Memory B cell (primary cell): ENCODE data around the gene HEG1.

Experiments used
- ATAC-seq: fragments of 150-1000 bp; cut with Tn5 transposase; 2 replicates; pipeline ENCODE4 v1.10.0; 2021; ENCODE audit warnings: low read depth, mild to moderate bottlenecking, moderate library complexity
- DNase-seq, 2 donors: peaks; one replicate each; pipeline ENCODE4 v3.0.0; 2022; ENCODE audit warnings: low spot score in 2 of 2
- H3K27ac Mint-ChIP-seq: one replicate; pipeline ENCODE4 v1.8.0; 2022; ENCODE audit warnings: mild to moderate bottlenecking, moderate library complexity, mixed read lengths
- H3K27me3 Mint-ChIP-seq: one replicate; pipeline ENCODE4 v1.8.0; 2022; ENCODE audit warnings: mixed read lengths
- H3K36me3 Mint-ChIP-seq: one replicate; pipeline ENCODE4 v1.8.0; 2022; ENCODE audit warnings: mild to moderate bottlenecking, mixed read lengths
- H3K4me1 Mint-ChIP-seq: one replicate; pipeline ENCODE4 v1.8.0; 2022; ENCODE audit warnings: mixed read lengths
- H3K4me3 Mint-ChIP-seq: one replicate; pipeline ENCODE4 v1.8.0; 2022; ENCODE audit warnings: mild to moderate bottlenecking, moderate library complexity, mixed read lengths
- H3K9me3 Mint-ChIP-seq: one replicate; pipeline ENCODE4 v1.8.0; 2022; ENCODE audit warnings: mixed read lengths

Gene HEG1

DNA sequence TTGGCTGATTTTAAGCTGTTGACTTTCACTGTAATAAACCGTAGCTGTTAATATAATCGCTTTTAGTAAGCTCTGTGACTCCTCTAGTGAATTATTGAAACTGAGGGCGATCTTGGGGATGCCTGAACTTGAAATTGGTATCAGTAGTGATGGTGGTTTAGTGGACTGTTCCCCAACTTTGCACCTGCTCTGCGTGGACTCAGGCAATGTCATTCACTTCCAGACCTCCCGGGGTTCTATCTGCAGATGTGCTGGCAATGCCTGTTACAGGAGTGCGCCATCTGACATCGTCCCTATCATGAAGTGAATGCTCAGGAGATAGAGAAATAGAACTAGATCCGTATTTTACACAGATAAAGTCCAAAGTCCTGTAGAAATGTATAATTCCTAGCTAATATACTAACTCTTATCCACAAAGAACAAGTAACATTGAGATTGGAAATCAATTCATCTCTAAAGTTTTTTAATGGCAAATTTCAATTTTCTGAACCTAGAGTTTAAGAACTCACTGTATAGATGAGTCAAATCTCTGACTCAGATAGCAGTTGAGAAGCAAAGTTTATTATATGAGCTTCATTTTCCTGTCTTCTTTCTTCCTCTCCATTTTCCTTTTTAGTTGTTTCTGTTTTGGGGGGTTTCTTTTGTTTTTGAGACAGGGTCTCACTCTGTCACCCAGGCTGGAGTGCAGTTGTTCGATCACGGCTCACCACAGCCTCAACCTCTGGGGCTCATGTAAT is 51.8 kb downstream of the HEG1 start:
- ATAC-seq (no peak), DNase-seq (no peak)
- no peaks in the 10 kb centered on the region for H3K9me3 Mint-ChIP-seq
- peaks cover 17% of the 10 kb centered on the region for H3K36me3 Mint-ChIP-seq
- H3K27ac Mint-ChIP-seq: no peak overlapping the region
- no peak overlapping the region for H3K4me3 Mint-ChIP-seq
- no peaks in the 10 kb centered on the region for H3K4me1 Mint-ChIP-seq
- no peaks in the 10 kb centered on the region for H3K27me3 Mint-ChIP-seq

DNA sequence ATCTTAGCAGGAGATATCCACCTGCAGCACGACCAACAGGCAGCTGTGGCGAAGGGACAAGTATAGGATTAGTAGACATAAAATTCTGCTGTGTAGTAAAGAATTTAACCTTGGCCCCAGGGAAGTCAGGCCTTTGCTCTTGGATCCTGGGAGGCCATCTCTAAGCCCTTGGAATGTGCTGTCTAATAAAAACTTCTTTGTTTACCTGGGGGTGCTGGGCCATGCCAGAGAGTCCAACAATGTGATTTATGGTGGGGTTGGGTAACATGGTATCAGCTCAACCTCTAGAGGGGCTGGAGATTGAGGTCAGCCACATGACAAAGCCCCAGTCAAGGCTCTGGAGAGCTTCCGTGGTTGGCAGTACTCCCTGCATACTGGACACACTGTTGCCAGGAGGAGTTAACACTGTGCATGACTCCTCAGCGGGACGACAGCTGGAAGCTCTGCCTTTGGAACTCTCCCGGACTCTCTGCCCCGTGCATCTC is 52.4 kb downstream of the HEG1 start:
- no peak for ATAC-seq
- peaks cover 17% of the 10 kb centered on the region for H3K36me3 Mint-ChIP-seq
- no peaks in the 10 kb centered on the region for H3K4me1 Mint-ChIP-seq
- H3K27ac Mint-ChIP-seq: no peak overlapping the region
- H3K27me3 Mint-ChIP-seq: no peaks in the 10 kb centered on the region
- no peak for DNase-seq
- no peaks in the 10 kb centered on the region for H3K9me3 Mint-ChIP-seq
- H3K4me3 Mint-ChIP-seq: no peak overlapping the region

DNA sequence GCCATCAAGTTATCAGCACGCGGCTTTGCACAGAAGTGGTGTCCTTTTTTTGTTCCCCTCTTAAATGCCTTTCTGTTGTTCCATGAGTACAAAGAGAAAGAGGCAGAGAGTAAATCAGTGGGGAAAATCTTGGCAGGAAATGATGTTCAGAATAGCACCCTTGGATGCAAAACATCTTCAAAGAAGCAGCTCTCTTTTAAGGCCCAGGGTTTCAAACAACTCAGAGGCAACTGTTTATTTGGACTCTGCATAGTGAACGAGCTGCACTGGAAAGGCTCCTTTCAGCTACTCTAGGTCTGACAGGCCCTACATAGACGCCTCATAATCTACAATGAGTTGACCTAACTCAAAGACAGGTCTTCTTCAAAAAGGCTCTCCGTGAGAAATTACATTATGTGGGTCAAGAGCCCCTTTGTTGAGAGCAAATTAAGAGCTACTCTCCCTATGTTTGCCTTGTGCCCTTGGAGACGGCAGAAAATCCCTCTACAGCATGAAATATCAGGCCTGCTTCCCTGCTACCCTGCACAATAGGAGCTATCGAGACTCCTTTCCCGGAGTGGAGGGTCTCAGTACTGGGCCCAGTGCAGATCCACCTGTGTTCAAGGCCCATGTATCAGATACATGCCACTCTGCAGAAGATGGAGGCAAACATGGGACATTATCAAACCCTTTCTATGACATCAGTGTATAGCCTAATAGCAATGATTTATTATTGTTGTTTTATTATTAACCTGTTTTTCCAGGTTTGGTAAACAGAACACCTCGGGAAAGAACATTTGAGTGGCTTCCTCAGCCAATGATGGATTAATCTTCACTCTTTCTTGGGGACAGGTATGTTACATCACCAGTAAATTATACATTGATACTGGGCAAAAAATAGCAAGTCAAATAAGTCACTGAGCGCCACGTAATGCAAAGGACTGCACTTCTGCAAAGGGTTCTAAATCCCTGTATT is 53.1 kb downstream of the HEG1 start:
- Mint-ChIP-seq H3K27ac (no peak overlapping the region), H3K27me3 (no peaks in the 10 kb centered on the region), H3K4me1 (no peaks in the 10 kb centered on the region), H3K36me3 (peaks cover 21% of the 10 kb centered on the region), H3K4me3 (no peak overlapping the region), H3K9me3 (no peaks in the 10 kb centered on the region)
- no peak for ATAC-seq
- DNase-seq: no peak

DNA sequence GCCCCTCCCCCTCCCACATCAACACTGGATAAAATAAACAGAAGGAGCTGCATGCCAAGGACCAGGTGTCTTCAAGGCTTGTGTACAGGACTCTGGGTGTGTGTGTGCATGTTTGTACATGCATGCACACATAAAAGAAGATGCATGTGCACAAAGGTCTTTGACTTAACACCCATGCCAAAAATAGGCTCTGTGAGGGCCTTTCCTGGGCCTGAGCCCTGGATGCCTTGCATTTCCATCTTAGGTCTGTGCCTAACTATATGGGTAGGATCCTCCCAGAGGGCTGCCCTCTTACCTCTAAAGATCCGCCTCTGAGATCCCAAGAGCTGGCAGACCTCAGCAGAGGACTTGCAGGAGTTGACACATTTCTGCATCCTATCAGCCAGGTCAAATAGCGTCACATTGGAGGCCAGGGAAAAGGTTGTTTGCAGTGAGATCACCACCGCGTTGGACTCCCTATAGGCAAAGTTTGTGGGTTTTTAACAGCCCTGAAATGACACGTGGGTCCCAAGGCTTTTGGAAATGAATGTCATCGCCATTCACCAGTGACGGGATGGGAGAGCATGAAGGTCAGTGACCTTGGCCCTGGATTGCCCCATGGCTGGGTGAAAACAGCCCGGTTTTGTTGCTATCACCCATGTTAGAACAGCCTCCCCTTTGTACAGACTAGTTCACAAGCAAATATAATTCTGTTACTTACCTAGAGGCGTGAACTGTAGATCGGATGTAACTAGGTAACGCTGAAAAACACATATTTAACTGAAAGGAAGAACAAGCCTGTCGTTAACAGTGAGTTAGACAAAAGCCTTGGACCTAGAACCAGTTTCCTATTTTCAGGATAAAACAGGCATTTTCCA is 54.0 kb downstream of the HEG1 start:
- Mint-ChIP-seq H3K36me3 (peaks cover 23% of the 10 kb centered on the region), H3K27ac (no peak overlapping the region)

DNA sequence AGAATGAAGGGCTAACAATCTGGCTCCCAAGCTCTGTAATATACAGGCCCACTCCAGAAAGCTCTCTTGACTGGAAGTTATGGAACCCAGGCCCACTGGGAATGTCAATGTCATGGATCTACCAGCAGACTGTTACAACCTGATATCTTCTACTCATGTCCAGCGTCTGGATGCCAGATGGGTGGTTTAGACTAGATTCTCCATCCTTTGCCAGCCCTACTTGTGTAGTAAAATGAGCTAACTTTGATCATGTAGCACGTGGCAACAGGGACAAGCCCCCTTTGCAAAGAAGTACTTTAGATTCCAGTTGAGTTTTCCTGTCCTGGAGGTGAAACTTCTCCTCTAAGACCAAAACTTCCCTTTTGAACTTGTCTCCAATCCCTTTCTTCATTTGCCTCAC is 55.1 kb downstream of the HEG1 start:
- Mint-ChIP-seq H3K4me1 (no peaks in the 10 kb centered on the region), H3K27me3 (no peaks in the 10 kb centered on the region), H3K9me3 (no peaks in the 10 kb centered on the region), H3K36me3 (peaks cover 18% of the 10 kb centered on the region), H3K4me3 (no peak overlapping the region), H3K27ac (no peak overlapping the region)
- no peak for ATAC-seq
- DNase-seq: no peak

More for the DNA sequence above, 54.0 kb downstream of the HEG1 start:
- ATAC-seq (no peak), DNase-seq (no peak)
- Mint-ChIP-seq H3K9me3 (no peaks in the 10 kb centered on the region), H3K4me3 (no peak overlapping the region), H3K27me3 (no peaks in the 10 kb centered on the region), H3K4me1 (no peaks in the 10 kb centered on the region)

DNA sequence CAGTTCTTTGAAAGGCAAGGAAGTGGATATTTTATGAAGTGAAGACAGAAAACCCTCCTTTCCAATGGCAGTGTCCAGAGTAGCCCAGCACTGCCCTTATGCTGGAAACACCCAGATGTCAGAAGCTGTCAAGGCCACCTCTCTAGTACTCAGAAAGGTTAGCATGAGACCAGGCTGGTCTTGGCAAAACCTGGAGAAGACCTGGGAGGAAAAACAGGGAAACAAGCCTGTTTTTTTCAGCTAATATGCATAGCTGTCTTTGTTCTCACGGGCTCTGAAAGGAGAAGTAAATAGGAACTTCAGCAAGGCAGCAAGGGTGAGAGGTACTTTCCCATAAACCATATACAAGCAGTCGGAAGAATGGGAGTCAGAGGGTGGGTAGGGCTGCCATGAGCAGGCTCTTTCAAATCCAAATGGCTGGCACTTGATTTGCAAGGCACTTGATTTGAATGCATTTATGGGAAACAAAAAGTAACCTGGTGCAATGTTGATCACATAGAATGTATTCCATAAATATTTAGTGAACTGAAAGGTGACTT is 55.8 kb downstream of the HEG1 start:
- no peak for DNase-seq
- peaks cover 14% of the 10 kb centered on the region for H3K36me3 Mint-ChIP-seq
- H3K4me1 Mint-ChIP-seq: no peaks in the 10 kb centered on the region
- no peaks in the 10 kb centered on the region for H3K27me3 Mint-ChIP-seq
- no peak overlapping the region for H3K4me3 Mint-ChIP-seq
- H3K27ac Mint-ChIP-seq: no peak overlapping the region
- no peaks in the 10 kb centered on the region for H3K9me3 Mint-ChIP-seq
- ATAC-seq: no peak

DNA sequence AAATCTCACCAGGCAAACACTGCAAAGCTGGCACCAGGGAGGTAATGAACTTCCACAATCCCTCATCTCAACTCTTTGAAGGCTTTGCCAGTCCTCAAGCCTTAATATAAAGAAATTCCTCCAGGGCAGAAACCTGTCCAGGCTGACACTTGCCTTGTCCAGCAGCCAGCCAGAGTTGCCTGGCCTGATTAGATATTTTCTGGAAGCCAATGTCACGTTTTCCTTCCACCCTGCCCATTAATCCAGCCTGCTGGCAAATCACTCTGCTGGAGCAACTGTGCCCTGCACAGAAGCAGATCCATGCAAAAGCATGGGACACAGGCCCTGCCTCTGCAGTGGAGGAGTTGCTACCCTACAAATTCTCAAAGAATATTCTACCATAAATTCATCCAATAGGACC is 56.5 kb downstream of the HEG1 start:
- Mint-ChIP-seq H3K4me3 (no peak overlapping the region), H3K27me3 (no peaks in the 10 kb centered on the region), H3K27ac (no peak overlapping the region)

DNA sequence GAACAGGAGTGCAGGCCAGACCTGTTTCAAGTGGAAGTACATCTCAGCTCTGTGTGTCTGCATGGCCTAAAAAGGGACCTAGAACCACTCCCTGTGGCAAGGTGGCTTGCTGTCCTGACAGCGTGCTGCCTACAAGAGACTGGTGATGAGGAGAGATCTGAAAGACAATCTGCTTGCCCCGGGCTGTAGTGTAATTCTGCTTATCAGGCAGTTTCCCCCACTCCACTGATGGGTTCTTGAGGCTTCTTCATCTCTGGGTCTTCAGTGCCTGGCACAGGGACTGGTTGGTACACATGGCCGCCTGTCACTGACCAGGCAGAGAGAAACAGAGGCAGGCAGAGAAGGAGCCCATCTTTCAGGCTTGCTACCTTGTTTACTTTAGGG is 57.6 kb downstream of the HEG1 start:
- ATAC-seq: no peak
- peaks cover 13% of the 10 kb centered on the region for H3K36me3 Mint-ChIP-seq
- no peaks in the 10 kb centered on the region for H3K27me3 Mint-ChIP-seq
- H3K4me3 Mint-ChIP-seq: no peak overlapping the region
- H3K27ac Mint-ChIP-seq: no peak overlapping the region
- no peaks in the 10 kb centered on the region for H3K4me1 Mint-ChIP-seq
- no peaks in the 10 kb centered on the region for H3K9me3 Mint-ChIP-seq
- no peak for DNase-seq

More for the DNA sequence above, 56.5 kb downstream of the HEG1 start:
- DNase-seq: no peak
- Mint-ChIP-seq H3K36me3 (peaks cover 12% of the 10 kb centered on the region), H3K4me1 (no peaks in the 10 kb centered on the region), H3K9me3 (no peaks in the 10 kb centered on the region)
- no peak for ATAC-seq

DNA sequence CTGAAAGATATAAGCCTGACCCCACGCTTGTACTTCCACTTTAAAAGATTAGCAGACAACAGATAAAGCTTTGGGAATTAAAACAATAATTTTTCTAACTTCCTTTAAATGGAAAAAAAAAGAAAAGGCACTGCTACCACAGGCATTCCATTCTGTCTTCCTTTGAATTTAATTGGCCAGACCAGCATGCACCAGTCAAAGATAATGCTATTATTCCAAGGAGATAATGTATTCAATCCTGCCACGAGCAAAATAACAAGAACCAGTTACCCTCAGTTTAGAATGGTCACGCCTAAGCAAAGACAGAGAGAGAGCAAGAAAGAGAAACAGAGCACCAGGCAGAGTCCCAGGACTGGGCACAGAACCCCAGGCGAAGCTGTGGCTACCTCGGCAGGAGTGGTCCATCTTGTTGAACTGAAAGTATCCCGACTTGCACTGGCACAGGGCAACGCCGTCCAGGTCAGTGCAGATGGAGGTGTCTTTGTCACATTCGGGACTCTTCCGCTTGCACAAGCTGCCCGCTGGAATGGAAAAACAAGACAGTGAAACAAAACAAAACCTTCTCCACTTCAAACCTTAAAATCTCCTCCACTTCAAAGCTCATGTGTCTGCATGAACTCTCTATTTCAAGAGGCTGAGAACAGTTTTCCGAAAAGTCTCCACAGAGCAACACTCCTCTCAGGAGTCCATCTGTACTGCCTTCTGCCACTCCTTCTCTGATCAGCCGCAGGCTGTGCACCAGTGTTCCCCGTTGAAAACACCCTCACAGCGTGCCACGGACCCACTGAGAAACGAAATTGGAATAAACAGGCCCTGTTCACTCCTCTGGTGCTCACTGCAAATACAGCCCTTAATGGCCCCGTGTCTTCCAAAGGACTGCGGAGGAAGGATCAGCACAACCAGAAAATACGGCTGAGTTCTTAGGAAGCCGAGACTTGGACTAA is 58.2 kb downstream of the HEG1 start:
- no peak for ATAC-seq
- no peaks in the 10 kb centered on the region for H3K4me1 Mint-ChIP-seq
- H3K36me3 Mint-ChIP-seq: peaks cover 13% of the 10 kb centered on the region
- no peak for DNase-seq
- H3K9me3 Mint-ChIP-seq: no peaks in the 10 kb centered on the region
- no peak overlapping the region for H3K4me3 Mint-ChIP-seq
- no peak overlapping the region for H3K27ac Mint-ChIP-seq
- no peaks in the 10 kb centered on the region for H3K27me3 Mint-ChIP-seq

DNA sequence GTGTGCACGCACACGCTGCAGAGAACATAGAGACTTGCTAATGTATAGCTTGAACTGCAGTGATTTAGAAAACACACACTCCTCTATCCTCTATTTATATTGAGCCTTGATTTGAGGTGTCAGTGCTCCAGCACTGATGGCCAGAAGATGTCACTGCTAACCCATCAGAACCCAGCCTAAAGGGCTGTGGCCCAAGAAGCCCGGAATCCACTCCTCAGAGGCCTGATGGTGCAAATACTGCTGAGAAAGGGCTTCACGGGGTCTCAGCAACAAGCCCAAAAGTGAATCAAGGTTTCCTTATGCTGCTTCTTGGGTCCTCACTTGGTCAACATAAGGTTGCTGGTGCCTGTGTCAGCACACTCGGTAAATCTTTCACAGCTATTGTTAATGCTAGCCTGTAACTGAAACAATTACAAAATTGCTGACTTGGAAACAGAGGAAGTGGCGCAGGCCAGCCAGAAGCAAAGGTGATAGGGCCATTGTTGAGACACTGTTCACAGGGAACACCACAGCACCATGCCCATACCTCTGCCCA is 60.3 kb downstream of the HEG1 start:
- Mint-ChIP-seq H3K27ac (no peak overlapping the region), H3K4me3 (no peak overlapping the region), H3K9me3 (no peaks in the 10 kb centered on the region), H3K4me1 (no peaks in the 10 kb centered on the region), H3K36me3 (peaks cover 18% of the 10 kb centered on the region), H3K27me3 (no peaks in the 10 kb centered on the region)
- DNase-seq: peak; percentile 33 to 48
- peak; percentile 89 for ATAC-seq

DNA sequence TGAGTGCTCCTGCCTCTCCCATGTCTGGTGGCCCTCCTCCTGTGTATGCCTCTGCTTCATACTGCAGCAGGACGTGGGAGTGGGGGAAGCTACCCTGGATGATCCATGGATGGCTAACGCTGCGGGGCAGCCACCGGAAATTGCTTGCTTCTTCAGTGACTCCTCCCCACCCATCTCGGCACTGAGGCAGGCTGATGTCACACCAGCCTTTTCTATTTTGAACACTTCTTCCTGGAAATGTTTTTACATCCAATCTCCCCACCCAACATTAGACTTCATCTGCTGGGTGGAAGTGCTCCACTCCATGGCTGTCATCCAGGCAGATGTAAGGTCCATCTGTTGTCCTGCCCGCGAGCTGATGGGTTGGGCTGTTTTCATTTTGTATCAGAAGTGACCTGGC is 62.3 kb downstream of the HEG1 start:
- H3K9me3 Mint-ChIP-seq: no peaks in the 10 kb centered on the region
- H3K4me3 Mint-ChIP-seq: no peak overlapping the region
- no peaks in the 10 kb centered on the region for H3K4me1 Mint-ChIP-seq
- no peak overlapping the region for H3K27ac Mint-ChIP-seq
- ATAC-seq (no peak), DNase-seq (no peak)
- H3K36me3 Mint-ChIP-seq: peaks cover 24% of the 10 kb centered on the region
- no peaks in the 10 kb centered on the region for H3K27me3 Mint-ChIP-seq

DNA sequence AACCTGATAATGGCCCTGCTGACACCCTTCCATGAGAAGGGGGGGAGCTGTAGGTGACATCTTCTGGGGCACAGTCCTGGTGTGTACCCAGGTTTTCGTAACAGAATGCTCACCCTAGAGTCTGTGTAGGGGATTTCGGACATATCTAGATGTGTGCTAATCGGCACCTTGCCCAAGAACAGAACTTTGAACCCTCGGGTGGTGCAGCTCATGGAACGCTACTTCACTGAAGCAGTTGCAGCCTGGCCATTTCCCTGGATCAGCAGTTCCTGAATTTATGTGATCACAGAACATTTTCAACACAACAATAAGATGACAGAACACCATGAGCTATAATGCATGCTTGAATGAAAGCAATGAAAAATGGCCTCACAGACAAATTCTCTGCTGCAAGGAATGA is 63.8 kb downstream of the HEG1 start:
- Mint-ChIP-seq H3K4me3 (no peak overlapping the region), H3K9me3 (no peaks in the 10 kb centered on the region), H3K36me3 (peaks cover 21% of the 10 kb centered on the region), H3K4me1 (no peaks in the 10 kb centered on the region), H3K27ac (no peak overlapping the region), H3K27me3 (no peaks in the 10 kb centered on the region)
- no peak for ATAC-seq
- DNase-seq: no peak
